SK-N-SH treated with all-trans-retinoic acid at 6 μM for 48 hours (cell line): ENCODE data around the gene CDYL.

ENCODE experiments used
- ATAC-seq: fragments of 200-7000 bp; cut with Tn5 transposase; 3 replicates; pipeline ENCODE4 v1.9.1; 2020; ENCODE audit warnings: mild to moderate bottlenecking, moderate library complexity
- ARNTL ChIP-seq: fragments of 450-650 bp; formaldehyde crosslinking; IDR thresholded peaks from 2 replicates; pipeline ENCODE4 v1.5.0; 2020; ENCODE audit warnings: low read depth, mild to moderate bottlenecking, moderate library complexity, borderline replicate concordance
- BACH2 ChIP-seq: fragments of 250-450 bp; sonication (Bioruptor Pico); IDR thresholded peaks from 2 replicates; pipeline ENCODE4 v1.9.0; 2021; ENCODE audit warnings: mild to moderate bottlenecking, borderline replicate concordance
- ESRRG ChIP-seq: fragments of 250-450 bp; sonication (Bioruptor Pico); IDR thresholded peaks from 2 replicates; pipeline ENCODE4 v1.6.1; 2021; ENCODE audit warnings: mild to moderate bottlenecking
- GLIS3 ChIP-seq: fragments of 250-450 bp; sonication (Bioruptor Pico); IDR thresholded peaks from 2 replicates; pipeline ENCODE4 v1.5.0; 2020; ENCODE audit warnings: mild to moderate bottlenecking, moderate library complexity
- OSR1 ChIP-seq: fragments of 250-450 bp; sonication (Bioruptor Pico); IDR thresholded peaks from 2 replicates; pipeline ENCODE4 v1.8.0; 2022; ENCODE audit warnings: moderate library complexity, mild to moderate bottlenecking, inconsistent platforms
- PATZ1 ChIP-seq: fragments of 250-450 bp; sonication (Bioruptor Pico); IDR thresholded peaks from 2 replicates; pipeline ENCODE4 v1.8.0; 2020; ENCODE audit warnings: mild to moderate bottlenecking, moderate library complexity, borderline replicate concordance
- PPARA ChIP-seq: fragments of 250-450 bp; sonication (Bioruptor Pico); IDR thresholded peaks from 2 replicates; pipeline ENCODE4 v1.5.0; 2020; ENCODE audit warnings: mild to moderate bottlenecking, borderline replicate concordance
- RARB ChIP-seq: fragments of 250-450 bp; sonication (Bioruptor Pico); IDR thresholded peaks from 2 replicates; pipeline ENCODE4 v1.8.0; 2021; ENCODE audit warnings: mild to moderate bottlenecking, moderate library complexity
- SNAI2 ChIP-seq: fragments of 250-450 bp; sonication (Bioruptor Pico); IDR thresholded peaks from 2 replicates; pipeline ENCODE4 v1.5.0; 2020; ENCODE audit warnings: mild to moderate bottlenecking, moderate library complexity
- TCF4 ChIP-seq: fragments of 250-450 bp; sonication (Bioruptor Pico); IDR thresholded peaks from 2 replicates; pipeline ENCODE4 v1.8.0; 2021; ENCODE audit warnings: mild to moderate bottlenecking, moderate library complexity, borderline replicate concordance
- TOX ChIP-seq: fragments of 250-450 bp; sonication (Bioruptor Pico); IDR thresholded peaks from 2 replicates; pipeline ENCODE4 v1.8.0; 2021; ENCODE audit warnings: mild to moderate bottlenecking, moderate library complexity, borderline replicate concordance
- ZC3H10 ChIP-seq: fragments of 250-450 bp; sonication (Bioruptor Pico); IDR thresholded peaks from 2 replicates; pipeline ENCODE4 v1.5.1; 2021; ENCODE audit warnings: mild to moderate bottlenecking, moderate library complexity
- ZFP3 ChIP-seq: fragments of 250-450 bp; sonication (Bioruptor Pico); IDR thresholded peaks from 2 replicates; pipeline ENCODE4 v1.5.0; 2020; ENCODE audit warnings: mild to moderate bottlenecking, moderate library complexity
- ZFP30 ChIP-seq: fragments of 450-650 bp; formaldehyde crosslinking; IDR thresholded peaks from 2 replicates; pipeline ENCODE4 v1.5.0; 2022; ENCODE audit warnings: mild to moderate bottlenecking, moderate library complexity
- ZNF565 ChIP-seq: fragments of 450-650 bp; formaldehyde crosslinking; conservative IDR thresholded peaks from 2 replicates; pipeline ENCODE4 v1.5.0; 2020; ENCODE audit warnings: low read depth, mild to moderate bottlenecking, moderate library complexity
- ZNF70 ChIP-seq: fragments of 450-650 bp; formaldehyde crosslinking; IDR thresholded peaks from 2 replicates; pipeline ENCODE4 v1.5.0; 2020; ENCODE audit warnings: mild to moderate bottlenecking, moderate library complexity
- ZNF8 ChIP-seq: fragments of 450-650 bp; formaldehyde crosslinking; IDR thresholded peaks from 2 replicates; pipeline ENCODE4 v1.5.0; 2020; ENCODE audit warnings: mild to moderate bottlenecking, moderate library complexity
- TF ChIP-seq, protein P1 (sequence below): fragments of 250-450 bp; sonication (Bioruptor Pico); IDR thresholded peaks from 2 replicates; pipeline ENCODE4 v1.5.0; 2020; ENCODE audit warnings: mild to moderate bottlenecking, moderate library complexity
- TF ChIP-seq, protein P2 (sequence below): fragments of 250-450 bp; sonication (Bioruptor Pico); IDR thresholded peaks from 2 replicates; pipeline ENCODE4 v1.5.1; 2020; ENCODE audit warnings: low read depth, mild to moderate bottlenecking, moderate library complexity
- TF ChIP-seq, protein P3 (sequence below): fragments of 250-450 bp; sonication (Bioruptor Pico); IDR thresholded peaks from 2 replicates; pipeline ENCODE4 v1.8.0; 2021; ENCODE audit warnings: low read depth, mild to moderate bottlenecking, moderate library complexity, borderline replicate concordance

CDYL gene

DNA sequence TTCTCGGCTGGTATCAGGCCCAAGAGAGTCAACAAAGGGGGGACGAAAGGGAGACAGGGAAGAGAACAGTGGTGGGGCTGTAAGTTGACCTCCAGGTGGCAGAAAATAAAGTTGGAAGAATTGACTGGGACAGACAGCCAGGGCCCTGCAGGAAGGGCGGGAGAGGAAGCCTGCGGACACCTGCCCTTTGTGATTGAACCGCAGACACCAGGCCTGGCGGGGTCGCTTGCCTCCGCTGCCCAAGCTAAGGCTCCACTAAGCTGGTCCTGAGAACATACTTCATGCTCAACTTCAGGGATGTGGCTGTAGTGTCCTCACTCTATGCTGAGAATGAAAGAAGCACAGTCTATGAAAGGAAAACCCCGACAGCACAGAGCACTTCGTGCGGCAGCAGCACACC lies 173.9 kb downstream of the CDYL start (continued):
- TF ChIP-seq, protein P1, sequence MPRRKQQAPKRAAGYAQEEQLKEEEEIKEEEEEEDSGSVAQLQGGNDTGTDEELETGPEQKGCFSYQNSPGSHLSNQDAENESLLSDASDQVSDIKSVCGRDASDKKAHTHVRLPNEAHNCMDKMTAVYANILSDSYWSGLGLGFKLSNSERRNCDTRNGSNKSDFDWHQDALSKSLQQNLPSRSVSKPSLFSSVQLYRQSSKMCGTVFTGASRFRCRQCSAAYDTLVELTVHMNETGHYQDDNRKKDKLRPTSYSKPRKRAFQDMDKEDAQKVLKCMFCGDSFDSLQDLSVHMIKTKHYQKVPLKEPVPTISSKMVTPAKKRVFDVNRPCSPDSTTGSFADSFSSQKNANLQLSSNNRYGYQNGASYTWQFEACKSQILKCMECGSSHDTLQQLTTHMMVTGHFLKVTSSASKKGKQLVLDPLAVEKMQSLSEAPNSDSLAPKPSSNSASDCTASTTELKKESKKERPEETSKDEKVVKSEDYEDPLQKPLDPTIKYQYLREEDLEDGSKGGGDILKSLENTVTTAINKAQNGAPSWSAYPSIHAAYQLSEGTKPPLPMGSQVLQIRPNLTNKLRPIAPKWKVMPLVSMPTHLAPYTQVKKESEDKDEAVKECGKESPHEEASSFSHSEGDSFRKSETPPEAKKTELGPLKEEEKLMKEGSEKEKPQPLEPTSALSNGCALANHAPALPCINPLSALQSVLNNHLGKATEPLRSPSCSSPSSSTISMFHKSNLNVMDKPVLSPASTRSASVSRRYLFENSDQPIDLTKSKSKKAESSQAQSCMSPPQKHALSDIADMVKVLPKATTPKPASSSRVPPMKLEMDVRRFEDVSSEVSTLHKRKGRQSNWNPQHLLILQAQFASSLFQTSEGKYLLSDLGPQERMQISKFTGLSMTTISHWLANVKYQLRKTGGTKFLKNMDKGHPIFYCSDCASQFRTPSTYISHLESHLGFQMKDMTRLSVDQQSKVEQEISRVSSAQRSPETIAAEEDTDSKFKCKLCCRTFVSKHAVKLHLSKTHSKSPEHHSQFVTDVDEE (CRISPR knock-in tag) = no peak
- TF ChIP-seq ZNF8 (no peak), TCF4 (CRISPR knock-in tag) (no peak), ZC3H10 (CRISPR knock-in tag) (no peak), TOX (CRISPR knock-in tag) (no peak), SNAI2 (CRISPR knock-in tag) (no peak), ARNTL (CRISPR knock-in tag) (no peak), ZFP30 (CRISPR knock-in tag) (no peak)

GRCh38 chr6:4950836-4951533 lies 174.8 kb downstream of the CDYL start:
- TF ChIP-seq ZNF70 (CRISPR knock-in tag) (no peak), OSR1 (CRISPR knock-in tag) (no peak), RARB (CRISPR knock-in tag) (no peak), ESRRG (CRISPR knock-in tag) (no peak), ZFP3 (no peak), ARNTL (CRISPR knock-in tag) (no peak), ZNF8 (no peak), TCF4 (CRISPR knock-in tag) (no peak), SNAI2 (CRISPR knock-in tag) (no peak), TOX (CRISPR knock-in tag) (no peak), PPARA (CRISPR knock-in tag) (no peak), PATZ1 (no peak), GLIS3 (no peak), BACH2 (CRISPR knock-in tag) (no peak), ZFP30 (CRISPR knock-in tag) (no peak), ZNF565 (no peak)
- TF ChIP-seq, protein P1 (CRISPR knock-in tag) = no peak
- TF ChIP-seq, protein P2, sequence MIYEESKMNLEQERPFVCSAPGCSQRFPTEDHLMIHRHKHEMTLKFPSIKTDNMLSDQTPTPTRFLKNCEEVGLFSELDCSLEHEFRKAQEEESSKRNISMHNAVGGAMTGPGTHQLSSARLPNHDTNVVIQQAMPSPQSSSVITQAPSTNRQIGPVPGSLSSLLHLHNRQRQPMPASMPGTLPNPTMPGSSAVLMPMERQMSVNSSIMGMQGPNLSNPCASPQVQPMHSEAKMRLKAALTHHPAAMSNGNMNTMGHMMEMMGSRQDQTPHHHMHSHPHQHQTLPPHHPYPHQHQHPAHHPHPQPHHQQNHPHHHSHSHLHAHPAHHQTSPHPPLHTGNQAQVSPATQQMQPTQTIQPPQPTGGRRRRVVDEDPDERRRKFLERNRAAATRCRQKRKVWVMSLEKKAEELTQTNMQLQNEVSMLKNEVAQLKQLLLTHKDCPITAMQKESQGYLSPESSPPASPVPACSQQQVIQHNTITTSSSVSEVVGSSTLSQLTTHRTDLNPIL = no peak
- TF ChIP-seq, protein P3, sequence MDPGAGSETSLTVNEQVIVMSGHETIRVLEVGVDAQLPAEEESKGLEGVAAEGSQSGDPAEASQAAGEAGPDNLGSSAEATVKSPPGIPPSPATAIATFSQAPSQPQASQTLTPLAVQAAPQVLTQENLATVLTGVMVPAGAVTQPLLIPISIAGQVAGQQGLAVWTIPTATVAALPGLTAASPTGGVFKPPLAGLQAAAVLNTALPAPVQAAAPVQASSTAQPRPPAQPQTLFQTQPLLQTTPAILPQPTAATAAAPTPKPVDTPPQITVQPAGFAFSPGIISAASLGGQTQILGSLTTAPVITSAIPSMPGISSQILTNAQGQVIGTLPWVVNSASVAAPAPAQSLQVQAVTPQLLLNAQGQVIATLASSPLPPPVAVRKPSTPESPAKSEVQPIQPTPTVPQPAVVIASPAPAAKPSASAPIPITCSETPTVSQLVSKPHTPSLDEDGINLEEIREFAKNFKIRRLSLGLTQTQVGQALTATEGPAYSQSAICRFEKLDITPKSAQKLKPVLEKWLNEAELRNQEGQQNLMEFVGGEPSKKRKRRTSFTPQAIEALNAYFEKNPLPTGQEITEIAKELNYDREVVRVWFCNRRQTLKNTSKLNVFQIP (CRISPR knock-in tag) = no peak
- no peak for ATAC-seq
